HepG2 (cell line): ENCODE data around the gene USP28. TPM values are rescaled to one million over a fixed set of nuclear protein-coding genes. Genes with fewer than 3 reads are reported as not detected.

Experiments used
- CBX2 ChIP-seq, 2 experiments: fragments of 200-600 bp in 1 of 2; sonication (generic); formaldehyde crosslinking in 1 of 2; IDR thresholded peaks; 2 replicates each; pipeline versions ENCODE4 v1.7.0 to v1.8.1; 2018 to 2022; ENCODE audit warnings: low read depth in 2 of 2, low read length in 1 of 2, mild to moderate bottlenecking in 1 of 2, missing genetic modification reagents in 1 of 2
- DR1 ChIP-seq: sonication (generic); formaldehyde crosslinking; IDR thresholded peaks from 2 replicates; pipeline ENCODE4 v1.8.0; 2021; ENCODE audit warnings: mild to moderate bottlenecking, missing genetic modification reagents, inconsistent platforms
- ERF ChIP-seq: IDR thresholded peaks from 2 replicates; pipeline ENCODE4 v1.6.1; 2018; ENCODE audit warnings: missing biosample characterization, missing genetic modification reagents
- GABPB1 ChIP-seq: IDR thresholded peaks from 2 replicates; pipeline ENCODE4 v1.6.1; 2016; ENCODE audit warnings: mild to moderate bottlenecking, missing genetic modification reagents, moderate library complexity, missing compliant biosample characterization
- HOXA7 ChIP-seq: sonication (generic); formaldehyde crosslinking; IDR thresholded peaks from 2 replicates; pipeline ENCODE4 v1.8.1; 2022; ENCODE audit warnings: mild to moderate bottlenecking, missing genetic modification reagents, moderate library complexity
- IKZF1 ChIP-seq: fragments of 450-650 bp; IDR thresholded peaks from 2 replicates; pipeline ENCODE4 v1.7.1; 2016
- KMT2A ChIP-seq: sonication (generic); formaldehyde crosslinking; IDR thresholded peaks from 2 replicates; pipeline ENCODE4 v1.4.0; 2020; ENCODE audit warnings: missing genetic modification reagents
- MBNL3 ChIP-seq: fragments of 250-450 bp; sonication (Bioruptor Pico); conservative IDR thresholded peaks from 2 replicates; pipeline ENCODE4 v1.8.0; 2022; ENCODE audit warnings: mild to moderate bottlenecking, inconsistent platforms
- NFKB2 ChIP-seq: sonication (generic); formaldehyde crosslinking; IDR thresholded peaks from 2 replicates; pipeline ENCODE4 v1.4.0; 2020; ENCODE audit warnings: missing genetic modification reagents, borderline replicate concordance
- PCBP2 ChIP-seq: fragments of 200-400 bp; formaldehyde crosslinking; optimal IDR thresholded peaks from 2 replicates; pipeline ENCODE3; 2018; ENCODE audit warnings: low read length, low read depth; ENCODE audit not compliant: poor library complexity, severe bottlenecking
- RXRA ChIP-seq: sonication (generic); formaldehyde crosslinking; IDR thresholded peaks from 2 replicates; pipeline ENCODE4 v1.5.1; 2020; ENCODE audit warnings: missing genetic modification reagents
- SP1 ChIP-seq, 2 experiments: fragments of 450-650 bp in 1 of 2; sonication (generic) in 1 of 2; formaldehyde crosslinking in 1 of 2; IDR thresholded peaks; 2 replicates each; pipeline versions ENCODE4 v1.4.0 to v1.6.1; 2016 to 2020; ENCODE audit warnings: missing genetic modification reagents in 1 of 2
- SRY ChIP-seq: sonication (generic); formaldehyde crosslinking; IDR thresholded peaks from 2 replicates; pipeline ENCODE4 v1.8.0; 2022; ENCODE audit warnings: mild to moderate bottlenecking, missing genetic modification reagents
- ZNF33B ChIP-seq: sonication (generic); formaldehyde crosslinking; IDR thresholded peaks from 2 replicates; pipeline ENCODE4 v1.5.1; 2020; ENCODE audit warnings: mild to moderate bottlenecking, missing genetic modification reagents
- ZNF501 ChIP-seq: sonication (generic); formaldehyde crosslinking; IDR thresholded peaks from 2 replicates; pipeline ENCODE4 v1.5.1; 2020; ENCODE audit warnings: mild to moderate bottlenecking, moderate library complexity, missing genetic modification reagents
- polyA plus RNA-seq, 8 experiments: library from polyadenylated mRNA; depleted of rRNA in 3 of 8; stranded (reverse) in 7 of 8; unstranded in 1 of 8; fragments of >200 nt; fragmentation: Illumina TruSeq in 4 of 8; extraction: Trizol in 4 of 8; gene quantifications; 2 replicates each; pipeline versions ENCODE4 v1.2.1 to v1.2.3, GENCODE V29; 2011 to 2016; ENCODE audit warnings: low read depth in 4 of 8, missing spikeins in 1 of 8, mixed read lengths in 1 of 8; ENCODE audit not compliant: insufficient read depth in 1 of 8
- total RNA-seq, 5 experiments: library from RNA; depleted of rRNA; stranded (reverse); fragments of >200 nt; fragmentation: Illumina TruSeq; extraction: Trizol; gene quantifications; 2 replicates each; pipeline ENCODE4 v1.2.3, GENCODE V29; 2016; ENCODE audit warnings: low read depth in 1 of 5
- TF ChIP-seq, protein P1 (sequence below): sonication (generic); formaldehyde crosslinking; IDR thresholded peaks from 2 replicates; pipeline ENCODE4 v1.5.0; 2020; ENCODE audit warnings: missing genetic modification reagents
- TF ChIP-seq, protein P2 (sequence below): sonication (generic); formaldehyde crosslinking; conservative IDR thresholded peaks from 2 replicates; pipeline ENCODE4 v1.4.0; 2020; ENCODE audit warnings: missing genetic modification reagents
- TF ChIP-seq, protein P3 (sequence below): IDR thresholded peaks from 2 replicates; pipeline ENCODE4 v1.6.1; 2016; ENCODE audit warnings: control low read depth
- TF ChIP-seq, protein P4 (sequence below): IDR thresholded peaks from 2 replicates; pipeline ENCODE4 v1.6.1; 2018; ENCODE audit warnings: missing genetic modification reagents, mild to moderate bottlenecking, missing compliant biosample characterization
- TF ChIP-seq, protein P5 (sequence below): sonication (generic); formaldehyde crosslinking; IDR thresholded peaks from 2 replicates; pipeline ENCODE4 v1.4.0; 2020; ENCODE audit warnings: low read depth, mild to moderate bottlenecking, missing genetic modification reagents
- TF ChIP-seq, protein P6 (sequence below): sonication (generic); formaldehyde crosslinking; IDR thresholded peaks from 2 replicates; pipeline ENCODE4 v1.8.1; 2023; ENCODE audit warnings: mild to moderate bottlenecking, missing genetic modification reagents

Gene USP28
- total and polyA plus RNA-seq, 2 of the 13 experiments (the other 11 are each of a cell fraction or from before 2014, with no cell fraction given) = 29.6 to 34.3 TPM

DNA sequence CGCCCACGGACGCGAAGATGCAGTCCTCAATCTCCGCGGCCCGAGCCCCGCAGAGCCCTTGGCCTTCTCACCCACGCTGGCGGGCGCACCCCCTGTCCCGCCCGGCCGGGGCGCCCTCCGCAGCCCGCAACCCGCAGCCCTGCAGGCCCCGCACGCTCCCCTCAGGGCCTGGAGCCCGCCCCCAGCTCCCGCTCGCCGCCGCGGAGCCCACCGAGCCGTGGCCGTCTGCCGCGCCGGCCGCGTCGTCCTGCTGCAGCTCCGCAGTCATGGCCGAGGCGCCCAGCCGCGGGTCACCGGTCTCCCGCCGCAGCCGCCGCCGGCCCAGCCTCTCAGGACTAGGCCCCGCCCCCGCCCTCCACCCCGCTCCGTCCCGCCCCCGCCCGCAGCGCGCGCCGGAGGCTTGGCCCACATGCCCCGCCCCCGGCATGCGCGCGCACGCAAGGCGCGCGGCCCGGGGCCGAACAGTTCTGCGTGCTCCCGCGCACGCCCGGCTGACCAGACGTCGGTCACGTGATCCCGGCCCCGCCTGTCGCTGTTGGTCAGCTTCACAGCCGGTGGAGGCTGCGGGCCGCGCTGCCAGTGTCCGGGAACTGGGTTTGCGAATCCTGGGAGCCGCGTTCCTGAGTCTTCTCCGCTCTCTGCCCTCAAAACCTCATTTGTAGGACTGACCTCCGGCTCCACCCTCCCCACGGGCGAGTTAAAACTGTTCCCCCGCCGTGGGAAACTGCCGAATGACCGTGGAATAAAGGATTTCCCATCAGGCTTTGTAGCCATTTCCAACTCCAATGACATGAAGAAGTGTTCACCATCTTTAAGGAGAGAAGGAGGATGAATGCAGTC, at the start of gene USP28 (continued):
- no peak for TF ChIP-seq HOXA7
- no peak for TF ChIP-seq CBX2 (IDR thresholded peaks at IDR 0.05; ENCODE audit: low read depth, low read length)
- TF ChIP-seq CBX2 (CRISPR knock-in tag; IDR thresholded peaks at IDR 0.05; ENCODE audit: low read depth) = no peak
- no peak for TF ChIP-seq IKZF1
- TF ChIP-seq, protein P1, sequence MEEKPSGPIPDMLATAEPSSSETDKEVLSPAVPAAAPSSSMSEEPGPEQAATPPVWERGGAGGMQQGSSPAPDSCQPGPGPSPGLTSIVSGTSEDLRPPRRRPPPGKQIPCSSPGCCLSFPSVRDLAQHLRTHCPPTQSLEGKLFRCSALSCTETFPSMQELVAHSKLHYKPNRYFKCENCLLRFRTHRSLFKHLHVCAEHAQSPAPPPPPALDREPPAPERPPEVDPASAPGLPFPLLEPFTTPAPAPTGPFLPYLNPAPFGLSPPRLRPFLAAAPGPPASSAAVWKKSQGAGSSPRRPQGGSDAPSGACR (CRISPR knock-in tag) = no peak
- TF ChIP-seq SRY (CRISPR knock-in tag) = peak; percentile 23; the same call in 1 of the 2 replicates
- TF ChIP-seq, protein P2, sequence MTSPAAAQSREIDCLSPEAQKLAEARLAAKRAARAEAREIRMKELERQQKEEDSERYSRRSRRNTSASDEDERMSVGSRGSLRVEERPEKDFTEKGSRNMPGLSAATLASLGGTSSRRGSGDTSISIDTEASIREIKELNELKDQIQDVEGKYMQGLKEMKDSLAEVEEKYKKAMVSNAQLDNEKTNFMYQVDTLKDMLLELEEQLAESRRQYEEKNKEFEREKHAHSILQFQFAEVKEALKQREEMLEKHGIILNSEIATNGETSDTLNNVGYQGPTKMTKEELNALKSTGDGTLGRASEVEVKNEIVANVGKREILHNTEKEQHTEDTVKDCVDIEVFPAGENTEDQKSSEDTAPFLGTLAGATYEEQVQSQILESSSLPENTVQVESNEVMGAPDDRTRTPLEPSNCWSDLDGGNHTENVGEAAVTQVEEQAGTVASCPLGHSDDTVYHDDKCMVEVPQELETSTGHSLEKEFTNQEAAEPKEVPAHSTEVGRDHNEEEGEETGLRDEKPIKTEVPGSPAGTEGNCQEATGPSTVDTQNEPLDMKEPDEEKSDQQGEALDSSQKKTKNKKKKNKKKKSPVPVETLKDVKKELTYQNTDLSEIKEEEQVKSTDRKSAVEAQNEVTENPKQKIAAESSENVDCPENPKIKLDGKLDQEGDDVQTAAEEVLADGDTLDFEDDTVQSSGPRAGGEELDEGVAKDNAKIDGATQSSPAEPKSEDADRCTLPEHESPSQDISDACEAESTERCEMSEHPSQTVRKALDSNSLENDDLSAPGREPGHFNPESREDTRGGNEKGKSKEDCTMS (CRISPR knock-in tag) = no peak
- no peak for TF ChIP-seq SP1 (IDR thresholded peaks at IDR 0.05)
- peak; percentile 60 for TF ChIP-seq SP1 (CRISPR knock-in tag; IDR thresholded peaks at IDR 0.05)
- peak; percentile 58; the same call in 1 of the 2 replicates for TF ChIP-seq DR1
- TF ChIP-seq GABPB1 (CRISPR knock-in tag) = peak; percentile 70
- TF ChIP-seq ZNF33B (CRISPR knock-in tag) = no peak
- peak; percentile 40; the same call in 1 of the 2 replicates for TF ChIP-seq ERF (CRISPR knock-in tag)
- TF ChIP-seq PCBP2 = no peak
- TF ChIP-seq, protein P3, sequence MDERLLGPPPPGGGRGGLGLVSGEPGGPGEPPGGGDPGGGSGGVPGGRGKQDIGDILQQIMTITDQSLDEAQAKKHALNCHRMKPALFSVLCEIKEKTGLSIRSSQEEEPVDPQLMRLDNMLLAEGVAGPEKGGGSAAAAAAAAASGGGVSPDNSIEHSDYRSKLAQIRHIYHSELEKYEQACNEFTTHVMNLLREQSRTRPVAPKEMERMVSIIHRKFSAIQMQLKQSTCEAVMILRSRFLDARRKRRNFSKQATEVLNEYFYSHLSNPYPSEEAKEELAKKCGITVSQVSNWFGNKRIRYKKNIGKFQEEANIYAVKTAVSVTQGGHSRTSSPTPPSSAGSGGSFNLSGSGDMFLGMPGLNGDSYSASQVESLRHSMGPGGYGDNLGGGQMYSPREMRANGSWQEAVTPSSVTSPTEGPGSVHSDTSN (CRISPR knock-in tag) = no peak
- TF ChIP-seq, protein P4, sequence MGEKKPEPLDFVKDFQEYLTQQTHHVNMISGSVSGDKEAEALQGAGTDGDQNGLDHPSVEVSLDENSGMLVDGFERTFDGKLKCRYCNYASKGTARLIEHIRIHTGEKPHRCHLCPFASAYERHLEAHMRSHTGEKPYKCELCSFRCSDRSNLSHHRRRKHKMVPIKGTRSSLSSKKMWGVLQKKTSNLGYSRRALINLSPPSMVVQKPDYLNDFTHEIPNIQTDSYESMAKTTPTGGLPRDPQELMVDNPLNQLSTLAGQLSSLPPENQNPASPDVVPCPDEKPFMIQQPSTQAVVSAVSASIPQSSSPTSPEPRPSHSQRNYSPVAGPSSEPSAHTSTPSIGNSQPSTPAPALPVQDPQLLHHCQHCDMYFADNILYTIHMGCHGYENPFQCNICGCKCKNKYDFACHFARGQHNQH (CRISPR knock-in tag) = peak; percentile 72
- no peak for TF ChIP-seq MBNL3 (CRISPR knock-in tag)
- 0 out of 2 replicates have a peak, but pooled peaks have one; percentile 42 for TF ChIP-seq RXRA (CRISPR knock-in tag)
- TF ChIP-seq, protein P5, sequence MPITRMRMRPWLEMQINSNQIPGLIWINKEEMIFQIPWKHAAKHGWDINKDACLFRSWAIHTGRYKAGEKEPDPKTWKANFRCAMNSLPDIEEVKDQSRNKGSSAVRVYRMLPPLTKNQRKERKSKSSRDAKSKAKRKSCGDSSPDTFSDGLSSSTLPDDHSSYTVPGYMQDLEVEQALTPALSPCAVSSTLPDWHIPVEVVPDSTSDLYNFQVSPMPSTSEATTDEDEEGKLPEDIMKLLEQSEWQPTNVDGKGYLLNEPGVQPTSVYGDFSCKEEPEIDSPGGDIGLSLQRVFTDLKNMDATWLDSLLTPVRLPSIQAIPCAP = no peak
- TF ChIP-seq KMT2A (CRISPR knock-in tag) = peak; percentile 16; the same call in 1 of the 2 replicates
- TF ChIP-seq ZNF501 (CRISPR knock-in tag) = peak; percentile 70; the same call in 1 of the 2 replicates
- TF ChIP-seq NFKB2 = peak; percentile 51; the same call in 1 of the 2 replicates
- TF ChIP-seq, protein P6, sequence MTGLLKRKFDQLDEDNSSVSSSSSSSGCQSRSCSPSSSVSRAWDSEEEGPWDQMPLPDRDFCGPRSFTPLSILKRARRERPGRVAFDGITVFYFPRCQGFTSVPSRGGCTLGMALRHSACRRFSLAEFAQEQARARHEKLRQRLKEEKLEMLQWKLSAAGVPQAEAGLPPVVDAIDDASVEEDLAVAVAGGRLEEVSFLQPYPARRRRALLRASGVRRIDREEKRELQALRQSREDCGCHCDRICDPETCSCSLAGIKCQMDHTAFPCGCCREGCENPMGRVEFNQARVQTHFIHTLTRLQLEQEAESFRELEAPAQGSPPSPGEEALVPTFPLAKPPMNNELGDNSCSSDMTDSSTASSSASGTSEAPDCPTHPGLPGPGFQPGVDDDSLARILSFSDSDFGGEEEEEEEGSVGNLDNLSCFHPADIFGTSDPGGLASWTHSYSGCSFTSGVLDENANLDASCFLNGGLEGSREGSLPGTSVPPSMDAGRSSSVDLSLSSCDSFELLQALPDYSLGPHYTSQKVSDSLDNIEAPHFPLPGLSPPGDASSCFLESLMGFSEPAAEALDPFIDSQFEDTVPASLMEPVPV = peak; percentile 73; the same call in 1 of the 2 replicates
